Measurements from ENCODE around the gene EFCAB11. TPM values are rescaled to one million over a fixed set of nuclear protein-coding genes. Genes with fewer than 3 reads are reported as not detected.

Gene EFCAB11
- total RNA-seq, 1 donor from 2014 or later = 7.7 TPM

- H3K27ac Mint-ChIP-seq (ENCODE audit: unreplicated experiment) = no peak overlapping the region
- TF ChIP-seq, protein P1, sequence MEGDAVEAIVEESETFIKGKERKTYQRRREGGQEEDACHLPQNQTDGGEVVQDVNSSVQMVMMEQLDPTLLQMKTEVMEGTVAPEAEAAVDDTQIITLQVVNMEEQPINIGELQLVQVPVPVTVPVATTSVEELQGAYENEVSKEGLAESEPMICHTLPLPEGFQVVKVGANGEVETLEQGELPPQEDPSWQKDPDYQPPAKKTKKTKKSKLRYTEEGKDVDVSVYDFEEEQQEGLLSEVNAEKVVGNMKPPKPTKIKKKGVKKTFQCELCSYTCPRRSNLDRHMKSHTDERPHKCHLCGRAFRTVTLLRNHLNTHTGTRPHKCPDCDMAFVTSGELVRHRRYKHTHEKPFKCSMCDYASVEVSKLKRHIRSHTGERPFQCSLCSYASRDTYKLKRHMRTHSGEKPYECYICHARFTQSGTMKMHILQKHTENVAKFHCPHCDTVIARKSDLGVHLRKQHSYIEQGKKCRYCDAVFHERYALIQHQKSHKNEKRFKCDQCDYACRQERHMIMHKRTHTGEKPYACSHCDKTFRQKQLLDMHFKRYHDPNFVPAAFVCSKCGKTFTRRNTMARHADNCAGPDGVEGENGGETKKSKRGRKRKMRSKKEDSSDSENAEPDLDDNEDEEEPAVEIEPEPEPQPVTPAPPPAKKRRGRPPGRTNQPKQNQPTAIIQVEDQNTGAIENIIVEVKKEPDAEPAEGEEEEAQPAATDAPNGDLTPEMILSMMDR (IDR thresholded peaks at IDR 0.05) = no peak
- no peaks in the 10 kb centered on the region for H3K27me3 Mint-ChIP-seq (ENCODE audit: low read depth)
- peaks cover 5% of the 10 kb centered on the region for H3K36me3 Mint-ChIP-seq (ENCODE audit: low read depth)
- no peaks in the 10 kb centered on the region for H3K9me3 Mint-ChIP-seq (ENCODE audit: low read depth)
- no peak overlapping the region for H3K4me3 Mint-ChIP-seq (ENCODE audit: unreplicated experiment)
- DNase-seq (ENCODE audit: low spot score) = no peak
- H3K4me1 Mint-ChIP-seq (ENCODE audit: low read depth) = peaks cover 30% of the 10 kb centered on the region
Observed at GRCh38 chr14:89952576-89952975, 2.0 kb downstream of the EFCAB11 start.

- TF ChIP-seq, protein P1 (IDR thresholded peaks at IDR 0.05) = no peak
- no peaks in the 10 kb centered on the region for H3K27me3 Mint-ChIP-seq (ENCODE audit: low read depth)
- H3K27ac Mint-ChIP-seq (ENCODE audit: unreplicated experiment) = no peak overlapping the region
- no peaks in the 10 kb centered on the region for H3K9me3 Mint-ChIP-seq (ENCODE audit: low read depth)
- no peaks in the 10 kb centered on the region for H3K4me1 Mint-ChIP-seq (ENCODE audit: low read depth)
- no peak for DNase-seq (ENCODE audit: low spot score)
- H3K4me3 Mint-ChIP-seq (ENCODE audit: unreplicated experiment) = no peak overlapping the region
- H3K36me3 Mint-ChIP-seq (ENCODE audit: low read depth) = peaks cover 5% of the 10 kb centered on the region
Observed at GRCh38 chr14:89947344-89947743, 7.2 kb downstream of the EFCAB11 start.

DNA sequence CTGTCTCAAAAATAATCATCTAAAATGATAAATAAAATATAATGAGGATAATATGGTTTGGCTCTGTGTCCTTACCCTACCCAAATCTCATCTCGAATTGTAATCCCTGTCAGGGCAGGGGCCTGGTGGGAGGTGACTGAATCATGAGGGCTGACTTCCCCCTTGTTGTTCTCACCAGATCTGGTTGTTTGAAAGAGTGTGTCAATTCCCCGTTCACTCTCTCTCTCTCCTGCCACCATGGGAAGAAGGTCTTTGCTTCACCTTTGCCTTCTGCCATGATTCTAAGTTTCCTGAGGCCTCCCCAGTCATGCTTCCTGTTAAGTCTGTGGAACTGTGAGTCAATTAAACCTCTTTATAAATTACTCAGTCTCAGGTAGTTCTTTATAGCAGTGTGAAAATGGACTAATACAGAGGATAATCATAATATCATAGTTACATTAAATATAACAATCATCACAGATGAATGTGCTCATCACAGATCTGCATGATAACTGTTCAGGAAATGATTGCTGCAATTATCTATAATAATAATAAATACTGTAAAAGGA lies 12.6 kb downstream of the EFCAB11 start:
- no peaks in the 10 kb centered on the region for H3K4me1 Mint-ChIP-seq (ENCODE audit: low read depth)
- H3K27ac Mint-ChIP-seq (ENCODE audit: unreplicated experiment) = no peak overlapping the region
- no peak overlapping the region for H3K4me3 Mint-ChIP-seq (ENCODE audit: unreplicated experiment)
- H3K36me3 Mint-ChIP-seq (ENCODE audit: low read depth) = no peaks in the 10 kb centered on the region
- DNase-seq (ENCODE audit: low spot score) = no peak
- H3K27me3 Mint-ChIP-seq (ENCODE audit: low read depth) = no peaks in the 10 kb centered on the region
- H3K9me3 Mint-ChIP-seq (ENCODE audit: low read depth) = no peaks in the 10 kb centered on the region
- TF ChIP-seq, protein P1 (IDR thresholded peaks at IDR 0.05) = no peak

DNA sequence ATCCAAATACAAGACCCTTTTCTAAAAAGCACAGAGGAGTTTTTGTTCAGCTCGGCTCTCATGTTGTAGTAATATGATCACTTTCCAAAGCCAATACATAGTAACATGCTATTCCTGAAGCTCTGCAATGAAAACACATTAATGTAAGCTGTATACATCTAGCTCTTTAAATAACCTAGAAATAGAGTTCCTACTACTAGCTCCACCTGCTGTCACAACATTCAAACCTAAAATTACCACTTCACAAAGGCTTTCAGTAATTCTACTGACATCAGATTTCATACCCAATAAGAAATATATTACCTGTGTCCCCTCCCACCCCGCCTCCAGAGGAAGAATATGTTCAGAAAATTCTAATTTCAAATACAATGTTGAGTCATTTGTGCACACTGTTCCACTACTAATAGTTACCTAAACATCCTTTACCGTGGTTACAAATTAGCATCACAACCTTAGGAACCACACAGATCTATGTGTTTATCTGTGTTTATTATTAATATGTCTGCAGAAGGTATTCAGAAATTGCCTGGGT lies 17.8 kb downstream of the EFCAB11 start:
- TF ChIP-seq, protein P1 (IDR thresholded peaks at IDR 0.05) = peak; percentile 73
- DNase-seq (ENCODE audit: low spot score) = no peak
- no peak overlapping the region for H3K27ac Mint-ChIP-seq (ENCODE audit: unreplicated experiment)

GRCh38 chr14:89933002-89933401 lies 21.5 kb downstream of the EFCAB11 start:
- DNase-seq (ENCODE audit: low spot score) = no peak
- Mint-ChIP-seq H3K27ac (ENCODE audit: unreplicated experiment) (no peak overlapping the region), H3K36me3 (ENCODE audit: low read depth) (peaks cover 6% of the 10 kb centered on the region), H3K27me3 (ENCODE audit: low read depth) (no peaks in the 10 kb centered on the region), H3K4me1 (ENCODE audit: low read depth) (peaks cover 7% of the 10 kb centered on the region), H3K9me3 (ENCODE audit: low read depth) (no peaks in the 10 kb centered on the region), H3K4me3 (ENCODE audit: unreplicated experiment) (no peak overlapping the region)
- TF ChIP-seq, protein P1 (IDR thresholded peaks at IDR 0.05) = no peak

More for the DNA sequence above, 17.8 kb downstream of the EFCAB11 start:
- H3K4me3 Mint-ChIP-seq (ENCODE audit: unreplicated experiment) = no peak overlapping the region
- H3K9me3 Mint-ChIP-seq (ENCODE audit: low read depth) = no peaks in the 10 kb centered on the region
- peaks cover 7% of the 10 kb centered on the region for H3K4me1 Mint-ChIP-seq (ENCODE audit: low read depth)
- no peaks in the 10 kb centered on the region for H3K27me3 Mint-ChIP-seq (ENCODE audit: low read depth)
- peaks cover 1% of the 10 kb centered on the region for H3K36me3 Mint-ChIP-seq (ENCODE audit: low read depth)

Data from chondrocyte (in vitro differentiated cells).